UCSD-AML1 (cell line): ENCODE results near the gene VPS35L.

Experiments used
- DNase-seq: peaks from one replicate; lab custom pipeline; 2025; ENCODE audit not compliant: unreplicated experiment; lab: John Stamatoyannopoulos, UW

Gene VPS35L

GRCh38 chr16:19745286-19746010 is 189.9 kb downstream of the VPS35L start:
- no peak for DNase-seq

- peak; percentile 15 for DNase-seq
Observed at GRCh38 chr16:19746561-19746960, 191.1 kb downstream of the VPS35L start.

GRCh38 chr16:19748389-19749168 is 193.1 kb downstream of the VPS35L start:
- DNase-seq, result no peak

GRCh38 chr16:19749571-19750080 is 194.1 kb downstream of the VPS35L start:
- DNase-seq, result no peak
